Measurements from ENCODE around the gene TMCO6. TPM values are rescaled to one million over a fixed set of nuclear protein-coding genes. Genes with fewer than 3 reads are reported as not detected.
"Not testable (repeated sequence)": the region's sequence is repeated elsewhere in the genome, so short reads cannot be mapped to it uniquely, and the experiment has no call there.

Gene TMCO6
- total RNA-seq (1 to 10 TPM; 3.6 to 4.9 (median 4.1) TPM), polyA plus RNA-seq (1 to 10 TPM; 5.2 to 8.1 (median 6.4) TPM)
- long read RNA-seq, donor 1, partial matches to known transcripts: 0 of 1 reads
- long read RNA-seq, donor 1, other reads (novel, unspliced or antisense): 1 of 1 reads
- long read RNA-seq, donor 2, partial matches to known transcripts: 0 of 3 reads
- long read RNA-seq, donor 2, other reads (novel, unspliced or antisense): 3 of 3 reads

- peak; percentile 99 for DNase-seq
- intact Hi-C loops (cut with DNase I): loop anchor here (2.0 to 10.0 kb wide), 5 partner anchors 72 to 267 kb away; partner anchors contain the start of genes EIF4EBP3 (in 2 of the 2), ANKHD1 (in 1 of the 2), APBB3 (in 1 of the 2) and SLC35A4 (in 1 of the 2)
- peaks cover 7% of the 10 kb centered on the region for H3K4me1 ChIP-seq
Measured at GRCh38 chr5:140639148-140639981, at the start of gene TMCO6. Gene TMCO6, plus strand, starts transcription at chr5:140639451. Its CDS starts 77 bp downstream, at chr5:140639528.

GRCh38 chr5:140590861-140591260 is 48.4 kb upstream of the TMCO6 start:
- 77 to 87% (median 85%) methylated on average over 7 of the region's 7 CpGs for WGBS, 3 donors
- no peaks in the 10 kb centered on the region for H3K9me3 ChIP-seq
- DNase-seq: no peak
- no peak for TF ChIP-seq CTCF (IDR thresholded peaks at IDR 0.05)
- no peaks in the 10 kb centered on the region for H3K36me3 ChIP-seq (ENCODE audit: insufficient read depth in 1 of 2, low read depth in 1 of 2)
- intact Hi-C loops (cut with DNase I): no loop called here
- no peaks in the 10 kb centered on the region for H3K27me3 ChIP-seq (ENCODE audit: insufficient read depth in 3 of 3, low read length in 2 of 3)
- H3K4me3 ChIP-seq: no peak overlapping the region
- H3K4me1 ChIP-seq: peaks cover 11% of the 10 kb centered on the region
- H3K27ac ChIP-seq: no peak overlapping the region
- no peak for ATAC-seq

More at GRCh38 chr5:140639148-140639981, at the start of gene TMCO6:
- ATAC-seq: peak; percentile 99
- Histone ChIP-seq H3K36me3 (ENCODE audit: insufficient read depth in 1 of 2, low read depth in 1 of 2) (peaks cover 0 to 34% of the 10 kb centered on the region in 2 donors), H3K27me3 (ENCODE audit: insufficient read depth in 3 of 3, low read length in 2 of 3) (no peaks in the 10 kb centered on the region), H3K9me3 (no peaks in the 10 kb centered on the region), H3K4me3 (peak within 1 kb of the TSS; percentile 82), H3K27ac (peak within 1 kb of the TSS; percentile 90)
- 0 to 1% (median 1%) methylated on average over 58 to 63 of the region's 63 CpGs for WGBS, 3 donors
- peak; percentile 66 for TF ChIP-seq CTCF (IDR thresholded peaks at IDR 0.05)

GRCh38 chr5:140591747-140592372 is 47.4 kb upstream of the TMCO6 start:
- no peaks in the 10 kb centered on the region for H3K36me3 ChIP-seq (ENCODE audit: insufficient read depth in 1 of 2, low read depth in 1 of 2)
- intact Hi-C loops (cut with DNase I): no loop called here
- peaks cover 11% of the 10 kb centered on the region for H3K4me1 ChIP-seq
- H3K9me3 ChIP-seq: no peaks in the 10 kb centered on the region
- ATAC-seq (peak in 1 of 4 donors; percentile 30), DNase-seq (no peak)
- H3K4me3 ChIP-seq: no peak overlapping the region
- 68 to 72% (median 69%) methylated on average over 5 of the region's 5 CpGs for WGBS, 3 donors
- no peak for TF ChIP-seq CTCF (IDR thresholded peaks at IDR 0.05)
- H3K27me3 ChIP-seq (ENCODE audit: insufficient read depth in 3 of 3, low read length in 2 of 3): no peaks in the 10 kb centered on the region
- no peak overlapping the region for H3K27ac ChIP-seq

GRCh38 chr5:140593070-140593469 is 46.2 kb upstream of the TMCO6 start:
- H3K9me3 ChIP-seq; H3K27me3 ChIP-seq (ENCODE audit: insufficient read depth in 3 of 3, low read length in 2 of 3); H3K27ac ChIP-seq; ATAC-seq; H3K4me3 ChIP-seq; intact Hi-C loops (cut with DNase I); H3K36me3 ChIP-seq (ENCODE audit: insufficient read depth in 1 of 2, low read depth in 1 of 2); DNase-seq: not testable (repeated sequence)
- WGBS, 3 donors: 49 to 68% (median 54%) methylated on average over 7 to 12 of the region's 14 CpGs
- peaks cover 11% of the 10 kb centered on the region for H3K4me1 ChIP-seq

GRCh38 chr5:140594169-140594568 is 45.1 kb upstream of the TMCO6 start:
- DNase-seq (no peak), ATAC-seq (no peak)
- Histone ChIP-seq H3K27me3 (ENCODE audit: insufficient read depth in 3 of 3, low read length in 2 of 3) (no peaks in the 10 kb centered on the region), H3K4me3 (no peak overlapping the region), H3K9me3 (no peaks in the 10 kb centered on the region), H3K36me3 (ENCODE audit: insufficient read depth in 1 of 2, low read depth in 1 of 2) (no peaks in the 10 kb centered on the region), H3K27ac (no peak overlapping the region), H3K4me1 (no peaks in the 10 kb centered on the region)
- intact Hi-C loops (cut with DNase I): no loop called here
- WGBS, 3 donors: 79 to 86% (median 79%) methylated on average over 6 of the region's 6 CpGs
- no peak for TF ChIP-seq CTCF (IDR thresholded peaks at IDR 0.05)
